Activated T-helper 1 cell treated with anti-CD3 and anti-CD28 coated beads, Interleukin-2, amount 50 U/mL, for 16 hours (primary cell): ENCODE data around the gene RUNX1.

ENCODE experiments used
- DNase-seq, 2 donors: peaks; one replicate each; pipeline ENCODE4 v3.0.0-alpha.2; 2020; ENCODE audit warnings: low read depth in 1 of 2, low spot score in 1 of 2

The RUNX1 gene

DNA sequence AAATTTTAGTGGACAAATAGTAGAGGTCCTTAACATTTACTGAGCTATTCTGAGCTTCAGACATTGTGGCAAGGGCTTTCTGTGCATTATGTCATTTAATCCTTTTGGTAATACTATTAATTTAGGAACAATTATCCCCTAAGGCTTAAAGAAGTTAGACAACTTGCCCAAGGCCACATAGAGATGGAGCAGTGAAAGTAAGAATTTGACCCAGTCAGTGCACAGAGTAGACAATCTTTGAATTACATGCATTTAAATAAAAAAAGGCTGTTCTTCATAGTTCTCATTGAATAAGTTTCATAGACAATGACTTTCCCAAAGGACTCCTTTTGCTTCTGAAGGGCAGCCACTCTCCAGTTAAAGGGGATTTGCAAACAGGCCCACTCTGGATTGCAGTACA lies 142.7 kb downstream of the RUNX1 start:
- DNase-seq, result no peak

DNA sequence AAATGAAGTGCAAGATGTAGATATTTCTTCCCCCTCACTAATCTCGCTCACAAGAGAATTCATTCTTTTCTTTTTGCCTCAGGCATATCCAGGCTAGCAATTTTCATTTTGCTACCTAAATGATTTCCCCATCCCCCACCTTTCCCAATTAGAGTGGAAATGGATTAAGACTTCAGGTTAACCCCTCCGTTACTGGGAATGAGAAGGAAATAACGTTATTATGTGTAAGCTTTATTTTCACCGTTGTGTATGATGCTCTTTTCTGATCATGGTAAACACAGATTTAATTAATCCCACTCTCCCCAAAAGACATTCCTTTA lies 143.9 kb downstream of the RUNX1 start:
- DNase-seq, result no peak

DNA sequence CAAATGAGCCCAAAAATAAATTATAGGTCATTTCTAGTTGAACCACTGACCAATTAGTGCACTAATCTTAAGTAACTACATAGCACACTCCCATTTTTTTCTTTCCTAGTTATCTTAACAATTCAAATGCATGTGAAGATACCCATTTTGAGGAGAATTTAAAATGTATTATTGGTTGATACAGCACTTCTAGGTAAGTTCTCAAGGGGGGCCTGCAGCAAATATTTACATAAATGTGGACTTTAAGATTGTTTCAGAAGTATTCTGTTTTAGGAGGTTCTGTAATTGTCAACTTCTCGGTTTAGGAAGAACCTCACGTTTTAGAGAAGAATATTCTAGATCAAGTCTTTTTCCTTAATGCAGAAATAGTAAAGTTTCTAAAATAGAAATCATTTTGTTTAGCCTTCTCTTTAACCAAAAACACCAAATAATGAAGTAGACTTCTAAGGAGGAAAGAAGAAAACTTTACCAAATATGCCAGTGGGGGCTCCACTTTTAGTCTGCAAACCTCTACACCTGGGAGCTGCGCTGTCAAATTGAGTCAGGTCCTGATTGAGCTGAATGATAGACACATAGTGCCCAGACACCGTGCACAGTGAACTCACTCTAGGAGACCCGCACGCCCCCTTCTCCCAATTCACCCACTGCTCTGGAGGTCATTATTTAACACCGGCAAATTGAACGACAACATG lies 144.4 kb downstream of the RUNX1 start:
- DNase-seq, result no peak

DNA sequence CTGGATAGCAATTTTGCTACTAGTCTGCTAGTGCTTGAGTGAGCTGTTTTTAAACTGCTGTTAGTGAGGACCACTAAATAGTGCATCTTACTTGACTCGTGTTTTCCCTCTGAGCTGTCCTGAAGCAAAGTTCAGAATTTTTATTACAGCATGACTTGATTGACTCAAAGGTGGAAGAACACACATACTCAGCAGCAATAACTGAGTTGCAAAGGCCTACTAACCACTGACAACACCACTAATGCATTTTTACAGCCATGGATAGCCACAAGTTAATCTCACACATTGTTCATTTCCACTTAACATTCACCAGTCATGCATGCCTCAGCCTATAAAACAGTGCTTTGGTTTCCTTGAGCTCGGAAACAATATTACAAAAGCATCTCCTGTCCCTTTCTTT lies 148.7 kb downstream of the RUNX1 start:
- DNase-seq, result no peak

DNA sequence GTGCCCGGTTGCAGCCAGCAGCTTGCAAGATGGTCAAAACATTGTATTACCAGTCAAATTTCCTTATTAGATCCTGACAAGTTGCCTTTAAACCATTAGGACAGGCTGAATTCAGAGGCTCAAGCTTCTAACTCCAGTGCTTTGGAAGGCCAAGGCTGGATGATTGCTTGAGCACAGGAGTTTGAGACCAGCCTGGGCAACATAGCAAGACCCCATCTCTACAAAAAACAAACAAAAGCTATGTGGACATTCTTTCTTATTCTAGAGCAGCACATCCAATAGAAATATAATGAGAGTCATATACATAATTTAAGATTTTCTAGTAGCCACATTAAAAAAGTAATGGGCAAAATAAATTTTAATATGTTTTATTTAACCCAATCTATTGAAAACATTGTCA lies 149.3 kb downstream of the RUNX1 start:
- no peak for DNase-seq

DNA sequence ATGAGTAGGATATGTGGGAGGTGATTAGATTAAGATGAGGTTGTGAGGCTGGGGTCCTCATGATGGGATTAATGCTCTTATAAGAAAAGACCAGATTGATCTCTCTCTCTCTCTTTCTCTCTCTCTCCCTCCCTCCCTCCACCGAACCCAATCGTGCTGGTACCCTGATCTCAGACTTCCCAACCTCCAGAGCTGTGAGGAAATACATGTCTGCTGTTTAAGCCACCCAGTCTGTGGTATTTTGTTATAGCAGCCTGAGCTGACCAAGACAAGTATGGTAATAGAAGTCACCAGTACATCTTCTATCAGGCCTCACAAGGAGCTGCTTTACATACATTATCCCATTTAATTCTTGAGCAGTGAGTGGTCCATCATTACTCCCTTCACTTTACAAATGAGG lies 149.8 kb downstream of the RUNX1 start:
- DNase-seq, result no peak

DNA sequence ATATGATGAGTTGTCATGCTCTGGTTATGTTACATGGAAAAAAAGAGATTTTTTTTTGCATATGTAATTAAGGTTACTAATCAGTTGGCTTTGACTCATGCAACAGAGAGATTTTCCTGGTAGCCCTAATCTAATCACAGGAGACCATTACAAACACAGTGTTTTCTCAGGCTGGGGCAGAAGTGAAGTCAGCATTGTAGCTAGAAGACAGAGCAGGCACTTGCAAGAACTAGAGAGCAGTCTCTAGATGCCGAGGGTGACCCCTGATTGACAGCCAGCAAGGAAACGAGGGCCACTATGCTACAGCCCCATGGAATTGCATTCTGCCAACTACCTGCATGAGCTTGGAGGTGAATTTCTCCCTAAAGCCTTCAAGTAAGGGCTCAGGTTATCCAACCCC lies 151.3 kb downstream of the RUNX1 start:
- no peak for DNase-seq

DNA sequence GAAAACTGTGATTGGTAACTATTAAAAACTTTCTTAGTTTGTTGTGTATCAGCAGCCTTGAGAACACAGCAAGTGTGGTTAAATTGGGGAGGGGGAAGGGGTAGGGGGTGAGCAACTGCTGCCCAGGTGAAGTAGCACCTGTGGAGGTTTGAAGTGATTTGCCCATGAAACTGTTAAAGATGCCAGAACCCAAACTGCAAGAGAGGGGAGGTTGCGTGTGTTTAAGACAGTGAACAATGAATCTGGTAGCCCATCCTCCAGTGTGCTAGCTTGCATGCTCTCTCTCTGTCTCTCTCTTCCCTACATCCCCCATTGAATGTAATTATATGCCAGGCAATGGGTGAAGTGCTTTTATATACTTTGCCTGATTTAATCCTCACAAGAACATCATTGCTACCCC lies 154.7 kb downstream of the RUNX1 start:
- DNase-seq, result no peak

DNA sequence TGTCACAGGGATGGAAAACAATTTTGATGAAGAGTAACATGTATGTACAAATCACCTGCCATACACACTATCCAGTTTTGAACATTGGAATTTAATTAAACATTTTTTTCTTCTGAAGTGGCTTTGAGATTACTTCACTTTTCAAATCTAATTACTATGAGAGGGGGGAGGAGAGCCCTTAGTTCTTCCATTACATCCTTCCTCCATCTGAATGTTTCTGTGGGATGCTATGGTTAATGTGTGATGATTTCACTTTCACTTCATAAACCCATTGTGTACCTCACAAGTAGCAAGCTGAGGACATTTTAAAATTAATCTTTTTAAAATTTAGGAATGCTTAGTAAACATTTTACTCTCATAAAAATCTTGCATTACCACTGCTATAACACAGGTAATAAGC lies 156.9 kb downstream of the RUNX1 start:
- DNase-seq, result no peak

DNA sequence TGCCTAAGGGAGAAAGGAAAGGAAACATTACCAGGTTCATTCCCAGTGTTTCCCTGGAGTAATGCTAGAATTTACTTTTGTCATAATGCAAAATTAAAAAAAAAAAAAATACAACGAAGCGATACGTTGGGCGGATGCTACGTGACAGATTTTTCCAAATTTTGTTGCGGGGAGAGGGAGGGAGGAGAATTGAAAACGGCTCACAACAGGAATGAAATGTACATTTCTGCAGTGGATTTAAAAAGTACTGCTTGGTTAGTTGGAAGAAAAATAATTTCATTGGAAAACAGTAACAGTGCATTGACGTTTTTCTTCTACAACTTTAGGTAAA lies 157.5 kb downstream of the RUNX1 start:
- no peak for DNase-seq

DNA sequence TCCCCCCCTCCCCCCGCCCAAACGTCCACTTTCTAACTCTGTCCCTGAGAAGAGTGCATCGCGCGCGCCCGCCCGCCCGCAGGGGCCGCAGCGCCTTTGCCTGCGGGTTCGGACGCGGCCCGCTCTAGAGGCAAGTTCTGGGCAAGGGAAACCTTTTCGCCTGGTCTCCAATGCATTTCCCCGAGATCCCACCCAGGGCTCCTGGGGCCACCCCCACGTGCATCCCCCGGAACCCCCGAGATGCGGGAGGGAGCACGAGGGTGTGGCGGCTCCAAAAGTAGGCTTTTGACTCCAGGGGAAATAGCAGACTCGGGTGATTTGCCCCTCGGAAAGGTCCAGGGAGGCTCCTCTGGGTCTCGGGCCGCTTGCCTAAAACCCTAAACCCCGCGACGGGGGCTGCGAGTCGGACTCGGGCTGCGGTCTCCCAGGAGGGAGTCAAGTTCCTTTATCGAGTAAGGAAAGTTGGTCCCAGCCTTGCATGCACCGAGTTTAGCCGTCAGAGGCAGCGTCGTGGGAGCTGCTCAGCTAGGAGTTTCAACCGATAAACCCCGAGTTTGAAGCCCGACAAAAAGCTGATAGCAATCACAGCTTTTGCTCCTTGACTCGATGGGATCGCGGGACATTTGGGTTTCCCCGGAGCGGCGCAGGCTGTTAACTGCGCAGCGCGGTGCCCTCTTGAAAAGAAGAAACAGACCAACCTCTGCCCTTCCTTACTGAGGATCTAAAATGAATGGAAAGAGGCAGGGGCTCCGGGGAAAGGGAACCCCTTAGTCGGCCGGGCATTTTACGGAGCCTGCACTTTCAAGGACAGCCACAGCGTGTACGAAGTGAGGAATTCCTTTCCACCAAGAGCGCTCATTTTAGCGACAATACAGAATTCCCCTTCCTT lies 158.1 kb downstream of the RUNX1 start:
- DNase-seq, result no peak

DNA sequence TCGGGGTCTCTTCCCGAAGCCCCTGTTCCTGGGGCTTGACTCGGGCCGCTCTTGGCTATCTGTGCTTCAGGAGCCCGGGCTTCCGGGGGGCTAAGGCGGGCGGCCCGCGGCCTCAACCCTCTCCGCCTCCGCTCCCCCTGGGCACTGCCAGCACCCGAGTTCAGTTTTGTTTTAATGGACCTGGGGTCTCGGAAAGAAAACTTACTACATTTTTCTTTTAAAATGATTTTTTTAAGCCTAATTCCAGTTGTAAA lies 158.7 kb downstream of the RUNX1 start:
- no peak for DNase-seq

DNA sequence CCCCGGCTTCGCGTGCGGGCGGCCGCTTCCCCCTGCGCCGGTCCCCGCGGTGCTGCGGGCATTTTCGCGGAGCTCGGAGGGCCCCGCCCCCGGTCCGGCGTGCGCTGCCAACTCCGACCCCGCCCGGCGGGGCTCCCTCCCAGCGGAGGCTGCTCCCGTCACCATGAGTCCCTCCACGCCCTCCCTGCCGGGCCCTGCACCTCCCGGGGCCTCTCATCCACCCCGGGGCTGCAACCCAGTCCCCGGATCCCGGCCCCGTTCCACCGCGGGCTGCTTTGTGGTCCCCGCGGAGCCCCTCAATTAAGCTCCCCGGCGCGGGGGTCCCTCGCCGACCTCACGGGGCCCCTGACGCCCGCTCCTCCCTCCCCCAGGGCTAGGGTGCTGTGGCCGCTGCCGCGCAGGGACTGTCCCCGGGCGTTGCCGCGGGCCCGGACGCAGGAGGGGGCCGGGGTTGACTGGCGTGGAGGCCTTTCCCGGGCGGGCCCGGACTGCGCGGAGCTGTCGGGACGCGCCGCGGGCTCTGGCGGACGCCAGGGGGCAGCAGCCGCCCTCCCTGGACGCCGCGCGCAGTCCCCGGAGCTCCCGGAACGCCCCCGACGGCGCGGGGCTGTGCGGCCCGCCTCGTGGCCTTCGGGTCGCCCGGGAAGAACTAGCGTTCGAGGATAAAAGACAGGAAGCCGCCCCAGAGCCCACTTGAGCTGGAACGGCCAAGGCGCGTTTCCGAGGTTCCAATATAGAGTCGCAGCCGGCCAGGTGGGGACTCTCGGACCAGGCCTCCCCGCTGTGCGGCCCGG lies 159.2 kb downstream of the RUNX1 start:
- DNase-seq, result peak; percentile 41 to 72

DNA sequence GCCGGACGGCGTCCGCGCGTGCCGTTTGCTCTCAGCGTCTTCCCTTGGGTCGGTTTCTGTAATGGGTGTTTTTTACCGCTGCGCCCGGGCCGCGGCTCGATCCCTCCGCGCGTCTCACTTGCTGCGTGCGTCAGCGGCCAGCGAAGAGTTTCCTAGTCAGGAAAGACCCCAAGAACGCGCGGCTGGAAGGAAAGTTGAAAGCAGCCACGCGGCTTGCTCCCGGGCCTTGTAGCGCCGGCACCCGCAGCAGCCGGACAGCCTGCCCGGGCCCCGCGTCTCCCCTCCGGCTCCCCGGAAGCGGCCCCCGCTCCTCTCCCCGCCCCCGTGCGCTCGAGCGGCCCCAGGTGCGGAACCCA lies 159.8 kb downstream of the RUNX1 start:
- no peak for DNase-seq

DNA sequence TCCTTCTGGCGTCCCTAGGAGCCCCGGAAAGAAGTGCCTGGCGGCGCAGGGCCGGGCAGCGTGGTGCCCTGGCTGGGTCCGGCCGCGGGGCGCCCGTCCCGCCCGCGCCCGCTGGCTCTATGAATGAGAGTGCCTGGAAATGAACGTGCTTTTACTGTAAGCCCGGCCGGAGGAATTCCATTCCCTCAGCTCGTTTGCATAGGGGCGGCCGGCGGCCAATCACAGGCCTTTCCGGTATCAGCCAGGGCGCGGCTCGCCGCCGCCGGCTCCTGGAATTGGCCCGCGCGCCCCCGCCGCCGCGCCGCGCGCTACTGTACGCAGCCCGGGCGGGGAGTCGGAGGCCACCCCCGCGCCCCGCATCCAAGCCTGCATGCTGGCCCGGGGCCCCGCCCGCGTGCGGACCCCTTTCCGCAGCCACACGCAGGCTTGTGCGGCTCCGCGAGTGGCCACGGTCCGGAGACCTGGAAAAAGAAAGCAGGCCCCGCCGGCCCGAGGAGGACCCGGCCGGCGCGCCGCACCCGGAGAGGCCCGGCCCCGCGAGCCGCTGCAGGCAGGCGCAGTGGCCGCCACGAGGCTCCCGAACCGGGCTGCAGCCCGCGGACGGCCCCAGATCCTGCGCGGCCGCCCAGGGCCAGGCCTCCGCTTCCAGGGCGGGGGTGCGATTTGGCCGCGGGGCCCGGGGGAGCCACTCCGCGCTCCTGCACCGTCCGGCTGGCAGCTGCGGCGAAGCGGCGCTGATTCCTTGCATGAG lies 160.4 kb downstream of the RUNX1 start:
- peak; percentile 28 to 71 for DNase-seq

DNA sequence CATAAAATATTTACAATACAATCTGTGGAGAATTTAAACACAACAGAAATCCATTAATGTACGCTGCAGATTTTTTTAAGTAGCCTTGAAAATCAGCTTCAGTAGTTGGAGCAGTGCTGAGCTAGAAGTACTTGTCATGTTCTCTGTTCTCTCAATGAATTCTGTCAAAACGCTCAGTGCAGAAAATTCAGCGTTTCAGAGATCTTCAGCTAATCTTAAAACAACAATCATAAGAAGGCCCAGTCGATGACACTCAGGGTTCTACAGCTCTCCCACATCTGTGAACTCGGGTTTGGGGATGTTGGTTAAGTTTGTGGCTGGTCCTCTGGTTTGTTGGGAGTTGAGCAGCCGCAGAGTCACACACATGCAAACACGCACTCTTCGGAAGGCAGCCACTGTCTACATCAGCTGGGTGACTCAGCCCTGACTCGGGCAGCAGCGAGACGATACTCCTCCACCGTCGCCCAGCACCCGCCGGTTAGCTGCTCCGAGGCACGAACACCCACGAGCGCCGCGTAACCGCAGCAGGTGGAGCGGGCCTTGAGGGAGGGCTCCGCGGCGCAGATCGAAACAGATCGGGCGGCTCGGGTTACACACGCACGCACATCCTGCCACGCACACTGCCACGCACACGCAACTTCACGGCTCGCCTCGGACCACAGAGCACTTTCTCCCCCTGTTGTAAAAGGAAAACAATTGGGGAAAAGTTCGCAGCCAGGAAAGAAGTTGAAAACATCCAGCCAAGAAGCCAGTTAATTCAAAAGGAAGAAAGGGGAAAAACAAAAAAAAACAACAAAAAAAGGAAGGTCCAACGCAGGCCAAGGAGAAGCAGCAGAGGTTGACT lies 161.2 kb downstream of the RUNX1 start:
- DNase-seq, result peak; percentile 65 to 85

DNA sequence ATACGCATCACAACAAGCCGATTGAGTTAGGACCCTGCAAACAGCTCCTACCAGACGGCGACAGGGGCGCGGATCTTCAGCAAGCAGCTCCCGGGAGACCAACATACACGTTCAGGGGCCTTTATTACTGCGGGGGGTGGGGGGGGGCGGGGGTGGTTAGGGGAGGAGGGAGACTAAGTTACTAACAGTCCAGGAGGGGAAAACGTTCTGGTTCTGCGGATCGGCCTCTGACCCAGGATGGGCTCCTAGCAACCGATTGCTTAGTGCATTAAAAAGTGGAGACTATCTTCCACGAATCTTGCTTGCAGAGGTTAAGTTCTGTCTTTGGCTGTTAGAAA lies 162.0 kb downstream of the RUNX1 start:
- no peak for DNase-seq

DNA sequence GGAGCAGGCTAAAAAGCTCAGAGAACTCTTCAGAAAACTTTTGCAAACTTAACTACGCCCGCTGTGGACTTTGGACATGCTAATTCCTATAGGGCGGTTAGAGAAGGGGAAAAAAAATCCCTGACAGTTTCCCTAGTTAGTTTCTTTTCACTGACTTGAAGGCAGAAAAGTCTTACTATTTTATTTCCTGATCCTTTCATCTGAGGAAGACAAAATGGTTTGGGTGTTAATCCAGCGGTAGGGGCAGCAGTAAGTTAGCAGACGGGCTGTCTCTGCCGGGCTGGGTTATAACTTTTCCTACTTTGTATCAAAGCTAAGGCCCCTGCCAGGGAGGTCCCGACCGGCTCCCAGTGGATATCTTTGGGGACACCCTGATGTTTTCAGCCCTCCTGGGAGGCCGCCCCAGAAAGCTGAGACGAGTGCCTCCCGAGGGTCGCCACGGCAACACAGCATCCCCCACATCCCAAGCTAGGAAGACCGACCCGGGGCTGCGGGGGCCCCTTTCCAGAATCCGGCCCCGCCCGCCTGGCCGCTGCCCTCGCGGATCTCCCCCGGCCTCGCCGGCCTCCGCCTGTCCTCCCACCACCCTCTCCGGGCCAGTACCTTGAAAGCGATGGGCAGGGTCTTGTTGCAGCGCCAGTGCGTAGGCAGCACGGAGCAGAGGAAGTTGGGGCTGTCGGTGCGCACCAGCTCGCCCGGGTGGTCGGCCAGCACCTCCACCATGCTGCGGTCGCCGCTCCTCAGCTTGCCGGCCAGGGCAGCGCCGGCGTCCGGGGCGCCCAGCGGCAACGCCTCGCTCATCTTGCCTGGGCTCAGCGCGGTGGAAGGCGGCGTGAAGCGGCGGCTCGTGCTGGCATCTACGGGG lies 162.6 kb downstream of the RUNX1 start:
- no peak for DNase-seq

DNA sequence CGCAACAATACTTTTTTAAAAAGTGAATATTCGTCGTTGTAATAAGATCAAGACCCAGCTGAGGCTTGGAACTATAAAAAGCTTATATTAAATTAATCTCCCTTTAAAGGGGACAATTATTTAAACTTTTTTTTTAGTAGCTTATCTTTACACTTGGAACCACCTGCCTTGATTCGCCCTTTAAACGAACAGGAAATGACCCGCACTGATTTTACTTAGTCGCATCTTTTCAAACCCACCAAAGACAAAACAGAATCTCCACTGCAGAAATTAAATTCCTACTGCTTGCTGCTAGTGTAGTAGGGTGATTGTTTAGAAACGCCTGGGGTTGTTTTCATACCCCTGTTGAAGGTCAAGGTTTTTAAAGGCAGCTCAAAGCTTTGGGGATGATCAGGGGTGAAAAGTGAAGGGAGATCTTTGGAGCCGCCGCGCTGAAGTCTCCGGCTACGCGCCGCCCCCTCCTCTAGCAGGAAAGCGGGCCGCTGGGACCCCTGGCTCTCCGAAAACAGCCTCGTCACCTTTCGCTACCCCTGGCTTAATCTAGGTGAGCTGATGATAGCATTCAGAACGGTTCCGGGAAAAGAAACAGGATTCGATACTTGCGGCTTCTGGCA lies 163.4 kb downstream of the RUNX1 start:
- DNase-seq, result no peak

DNA sequence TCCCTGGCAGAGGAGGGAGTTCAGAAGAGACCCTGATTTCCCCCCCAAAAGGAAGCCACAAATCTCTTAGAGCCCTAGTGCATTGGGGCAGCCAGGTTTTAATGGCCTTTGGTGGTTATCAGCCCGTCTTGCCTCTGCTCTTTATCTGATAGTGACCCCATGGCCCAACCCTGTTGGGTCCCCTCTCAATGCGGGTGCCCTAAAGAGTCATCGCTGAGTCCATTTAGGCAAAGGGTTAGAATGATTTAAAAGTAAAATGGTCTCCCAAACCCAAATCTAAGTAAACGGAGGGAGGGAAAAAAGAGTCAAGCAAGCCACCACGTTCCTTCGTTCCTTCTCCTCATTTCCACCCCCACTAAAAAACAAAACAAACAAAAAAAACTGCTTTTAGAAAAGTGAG lies 164.0 kb downstream of the RUNX1 start:
- no peak for DNase-seq
